DND-41 (cell line): ENCODE data around the gene TTC28.

ENCODE experiments used
- CTCF ChIP-seq: IDR thresholded peaks from 2 replicates; pipeline ENCODE4 v1.5.1; 2012; ENCODE audit warnings: borderline replicate concordance, low read length, moderate library complexity, mild to moderate bottlenecking; ENCODE audit not compliant: poor library complexity, severe bottlenecking; ENCODE audit errors: extremely low read depth
- EZH2 ChIP-seq: IDR thresholded peaks from 3 replicates; pipeline ENCODE4 v1.6.1; 2012; ENCODE audit warnings: borderline replicate concordance, low read depth, mild to moderate bottlenecking, moderate library complexity, low read length, inconsistent platforms; ENCODE audit not compliant: severe bottlenecking

- TF ChIP-seq CTCF: no peak
- TF ChIP-seq EZH2: no peak
Measured at GRCh38 chr22:28351476-28351875, 328.2 kb downstream of the TTC28 start.
